Measurements from ENCODE around the gene CDCA4. TPM values are rescaled to one million over a fixed set of nuclear protein-coding genes. Genes with fewer than 3 reads are reported as not detected.
"Not testable (repeated sequence)": the region's sequence is repeated elsewhere in the genome, so short reads cannot be mapped to it uniquely, and the experiment has no call there.

Gene CDCA4
- polyA plus RNA-seq, 10 donors = 11.0 to 29.9 (median 16.7) TPM

- not testable (repeated sequence) for DNase-seq
Measured at GRCh38 chr14:105035616-105036015, 14.7 kb upstream of the CDCA4 start.

GRCh38 chr14:105034315-105035039, 13.6 kb upstream of the CDCA4 start:
- DNase-seq = no peak

DNA sequence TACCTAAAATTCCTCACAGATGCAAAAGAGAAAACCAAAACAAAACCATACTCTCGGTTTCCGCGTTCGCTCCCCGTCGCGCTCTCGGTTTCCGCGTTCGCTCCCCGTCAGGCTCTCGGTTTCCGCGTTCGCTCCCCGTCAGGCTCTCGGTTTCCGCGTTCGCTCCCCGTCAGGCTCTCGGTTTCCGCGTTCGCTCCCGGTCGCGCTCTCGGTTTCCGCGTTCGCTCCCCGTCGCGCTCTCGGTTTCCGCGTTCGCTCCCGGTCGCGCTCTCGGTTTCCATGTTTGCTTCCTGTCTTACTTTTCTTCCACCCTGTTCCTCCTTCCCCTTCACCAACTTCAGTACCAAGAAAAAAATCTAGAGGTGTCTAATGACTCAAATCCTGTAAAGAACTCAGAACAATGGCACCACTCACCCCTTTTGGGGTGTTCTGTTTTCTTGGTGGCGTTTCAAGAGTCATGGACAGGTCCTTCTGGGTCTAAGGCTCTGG, 12.6 kb upstream of the CDCA4 start:
- not testable (repeated sequence) for DNase-seq

- DNase-seq = not testable (repeated sequence)
Measured at GRCh38 chr14:105032451-105032901, 11.6 kb upstream of the CDCA4 start.

DNA sequence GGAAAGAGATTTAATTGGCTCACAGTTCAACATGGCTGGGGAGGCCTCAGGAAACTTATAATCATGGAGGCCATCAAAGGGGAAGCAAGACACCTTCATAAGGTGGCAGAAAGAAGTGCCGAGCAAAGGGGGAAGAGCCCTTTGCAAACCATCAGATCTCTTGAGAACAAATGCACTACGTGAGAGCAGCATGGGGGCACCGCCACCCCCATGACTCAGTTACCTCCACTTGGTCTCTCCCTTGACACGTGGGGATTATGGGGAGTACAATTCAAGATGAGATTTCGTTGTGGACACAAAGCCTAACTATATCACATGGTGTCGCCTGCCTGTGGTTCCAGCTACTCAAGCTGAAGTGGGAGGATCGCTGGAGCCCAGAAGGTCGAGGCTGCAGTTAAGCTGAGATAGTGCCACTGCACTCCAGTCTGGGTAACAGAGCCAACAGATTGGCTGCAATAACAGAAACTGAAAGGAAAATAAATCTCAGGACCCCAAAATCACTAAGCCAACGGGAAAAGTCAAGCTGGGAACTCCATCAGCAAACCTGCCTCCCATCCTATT, 10.0 kb upstream of the CDCA4 start:
- DNase-seq = no peak

DNA sequence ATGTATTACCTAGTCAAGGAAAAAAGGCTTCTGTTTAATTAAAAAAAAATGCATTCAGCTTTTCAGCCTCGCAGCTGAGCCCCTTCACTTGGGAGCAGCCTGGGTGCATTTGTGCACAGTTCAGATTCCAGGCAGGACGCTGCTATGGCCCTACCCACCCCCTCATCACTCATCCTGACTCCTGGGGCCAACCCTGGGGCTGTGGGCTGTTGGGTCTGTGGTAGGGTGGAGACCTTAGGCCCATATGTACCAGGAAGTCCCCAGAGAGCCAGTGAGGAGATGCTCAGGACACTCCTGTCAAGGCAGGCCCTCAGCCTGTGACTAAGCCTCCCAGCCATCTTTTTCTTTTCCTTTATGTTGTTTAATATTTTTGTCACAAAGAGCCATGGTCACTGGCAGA, 9.3 kb upstream of the CDCA4 start:
- DNase-seq = no peak

DNA sequence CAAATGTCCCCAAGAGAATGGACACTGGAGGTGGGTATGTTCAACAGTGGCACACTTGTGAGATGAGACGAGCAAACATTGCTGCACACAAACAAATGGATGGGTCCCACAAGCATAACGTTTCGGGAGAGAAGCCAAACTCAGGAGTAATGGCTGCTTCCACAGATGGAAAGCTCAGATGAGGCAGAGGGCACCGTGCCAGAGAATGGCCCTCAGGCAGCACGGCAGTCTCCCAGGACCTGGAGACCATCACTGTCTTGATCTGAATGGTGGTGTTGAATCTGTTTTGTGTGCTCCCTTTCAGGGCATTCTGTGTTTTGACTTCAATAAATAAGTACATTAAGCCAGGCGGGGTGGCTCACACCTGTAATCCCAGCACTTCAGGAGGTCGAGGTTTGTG, 8.5 kb upstream of the CDCA4 start:
- DNase-seq = no peak

- DNase-seq = no peak
Measured at GRCh38 chr14:105028251-105028927, 7.5 kb upstream of the CDCA4 start.

DNA sequence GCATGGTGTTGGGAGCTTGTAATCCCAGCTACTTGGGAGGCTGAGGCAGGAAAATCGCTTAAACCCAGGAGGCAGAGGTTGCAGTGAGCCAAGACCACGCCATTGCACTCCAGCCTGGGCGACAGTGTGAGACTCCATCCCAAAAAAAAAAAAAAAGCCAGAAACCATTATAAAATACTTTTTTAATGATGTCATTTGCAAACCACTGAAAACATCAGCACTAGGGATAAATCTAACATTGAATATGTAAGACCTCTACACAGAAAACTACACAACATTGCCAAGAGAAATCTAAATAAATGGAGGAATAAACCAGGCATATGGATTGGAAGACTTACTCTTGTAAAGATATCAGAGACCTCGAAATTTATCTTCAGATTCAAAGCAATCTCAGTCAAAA, 6.8 kb upstream of the CDCA4 start:
- not testable (repeated sequence) for DNase-seq

GRCh38 chr14:105026802-105027563, 6.1 kb upstream of the CDCA4 start:
- DNase-seq = no peak

- DNase-seq = no peak
Measured at GRCh38 chr14:105026033-105026785, 5.3 kb upstream of the CDCA4 start.

GRCh38 chr14:105025429-105025828, 4.5 kb upstream of the CDCA4 start:
- no peak for DNase-seq

GRCh38 chr14:105023791-105024480, 3.1 kb upstream of the CDCA4 start:
- no peak for DNase-seq

- no peak for DNase-seq
Measured at GRCh38 chr14:105023144-105023543, 2.3 kb upstream of the CDCA4 start.

DNA sequence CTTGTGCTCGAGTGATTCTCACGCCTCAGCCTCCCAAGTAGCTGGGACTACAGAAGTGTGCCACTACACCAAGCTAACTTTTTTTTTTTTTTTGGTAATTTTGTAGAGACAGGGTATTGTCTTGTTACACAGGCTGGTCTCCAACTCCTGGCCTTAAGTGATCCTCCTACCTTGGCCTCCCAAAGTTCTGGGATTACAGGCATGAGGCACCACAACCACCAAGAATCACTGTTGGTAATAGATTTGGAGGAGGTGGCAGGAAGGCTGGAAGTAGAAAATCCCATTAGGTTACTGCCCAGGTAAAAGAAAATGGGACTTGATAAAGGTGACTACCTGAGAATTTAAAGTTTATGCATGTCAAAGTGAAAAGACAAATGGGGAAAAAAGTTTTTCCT, 1.4 kb upstream of the CDCA4 start:
- no peak for DNase-seq

DNA sequence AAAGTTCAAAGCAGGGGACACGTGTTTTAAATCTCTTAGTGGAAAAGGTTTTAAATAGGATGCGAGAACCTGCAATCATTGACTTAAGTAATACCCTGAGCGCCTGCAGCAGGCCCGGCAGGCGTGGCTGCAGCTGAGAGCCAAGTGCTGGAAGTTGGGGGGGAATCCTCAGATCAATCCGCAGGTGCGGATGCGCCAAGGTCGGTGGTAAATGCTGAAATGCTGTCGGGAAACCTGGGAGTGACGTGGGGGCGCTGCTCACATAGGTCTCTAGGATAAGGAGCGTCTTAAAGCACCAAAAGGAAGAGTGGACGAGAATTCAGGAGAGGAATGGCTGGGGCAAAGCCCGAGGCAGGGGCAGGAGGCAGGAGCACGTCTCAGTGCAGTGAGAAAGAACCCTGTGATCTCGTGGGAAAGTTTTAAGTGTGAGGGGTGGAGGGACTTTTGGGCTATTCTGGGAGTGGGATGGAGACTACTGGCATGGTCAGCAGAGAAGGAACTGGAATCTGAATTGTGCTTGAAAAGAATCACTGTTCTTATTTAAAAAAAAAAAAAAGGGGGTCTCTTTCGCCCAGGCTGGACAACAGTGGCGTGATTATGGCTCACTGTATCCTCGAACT, 883 bp upstream of the CDCA4 start:
- peak in 1 of 3 donors; percentile 54 for DNase-seq

GRCh38 chr14:105019861-105020814, 745 bp downstream of the CDCA4 start:
- DNase-seq = peak in 2 of 3 donors; percentile 48 to 74

- no peak for DNase-seq
Measured at GRCh38 chr14:105018414-105018813, 2.5 kb downstream of the CDCA4 start.

- no peak for DNase-seq
Measured at GRCh38 chr14:105015905-105016304, 5.0 kb downstream of the CDCA4 start.

Measured in muscle of back (tissue), 11 donors.